GDM1 (cell line): Measurements from ENCODE around the gene SUCLG2.
"Not testable (repeated sequence)": the region's sequence is repeated elsewhere in the genome, so short reads cannot be mapped to it uniquely, and the experiment has no call there.

Source experiments
- DNase-seq: peaks from one replicate; lab custom pipeline; 2025; lab: John Stamatoyannopoulos, UW

SUCLG2 gene

DNA sequence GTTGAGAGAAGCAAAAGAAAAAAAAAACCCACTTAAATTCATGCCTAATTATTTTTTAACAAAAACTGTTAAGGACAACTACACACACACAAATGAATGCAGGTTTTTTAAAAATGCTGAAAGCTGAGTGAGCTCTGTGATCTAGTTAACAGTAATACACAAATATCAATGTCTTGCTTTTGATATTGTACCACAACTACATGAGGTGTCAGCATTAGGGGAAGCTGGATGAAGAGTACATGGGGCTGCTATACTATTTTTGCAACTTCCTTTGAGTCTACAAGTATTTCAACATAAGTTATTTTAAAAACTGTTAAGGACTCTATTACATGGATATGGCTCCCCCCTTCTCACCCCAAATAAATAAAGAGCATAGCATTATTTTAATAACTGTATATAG is 44.7 kb downstream of the SUCLG2 start:
- DNase-seq, result no peak

DNA sequence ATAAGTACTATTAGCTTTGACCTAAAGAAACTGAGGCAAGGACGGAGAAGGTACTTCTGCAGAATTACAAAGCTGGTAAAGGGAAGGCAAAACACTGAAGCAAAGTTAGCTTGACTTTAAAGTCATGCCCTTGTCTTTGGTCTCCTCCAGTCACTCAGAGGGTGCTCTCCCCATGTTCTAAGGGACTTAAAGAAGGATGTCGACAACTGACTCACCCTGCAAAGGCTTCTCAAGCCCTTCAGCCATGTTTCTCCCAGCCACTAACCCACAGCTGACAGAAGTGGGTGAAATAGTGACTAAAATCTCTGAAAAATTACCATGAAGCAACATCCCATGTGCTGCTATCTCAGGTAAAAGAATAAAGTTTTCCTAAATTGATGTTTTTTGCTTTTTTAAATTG is 46.4 kb downstream of the SUCLG2 start:
- no peak for DNase-seq

DNA sequence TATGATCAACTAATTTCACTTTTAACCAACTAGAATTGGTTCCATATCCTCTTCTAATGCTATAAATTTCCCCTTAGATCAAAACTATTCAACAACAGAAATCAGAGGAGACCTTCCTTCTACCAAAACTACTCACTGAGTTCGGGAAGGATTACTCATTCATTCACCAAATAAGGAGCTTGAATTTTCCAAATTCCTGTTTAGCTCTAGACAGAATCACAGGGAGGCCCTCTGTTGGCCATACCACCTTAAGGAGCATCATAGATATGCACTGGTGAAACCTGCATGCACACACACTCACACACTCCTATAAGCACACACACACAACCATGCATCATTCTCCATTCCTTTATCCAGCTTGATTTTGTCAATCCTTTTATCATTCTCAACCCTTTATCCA is 49.0 kb downstream of the SUCLG2 start:
- DNase-seq, result no peak

DNA sequence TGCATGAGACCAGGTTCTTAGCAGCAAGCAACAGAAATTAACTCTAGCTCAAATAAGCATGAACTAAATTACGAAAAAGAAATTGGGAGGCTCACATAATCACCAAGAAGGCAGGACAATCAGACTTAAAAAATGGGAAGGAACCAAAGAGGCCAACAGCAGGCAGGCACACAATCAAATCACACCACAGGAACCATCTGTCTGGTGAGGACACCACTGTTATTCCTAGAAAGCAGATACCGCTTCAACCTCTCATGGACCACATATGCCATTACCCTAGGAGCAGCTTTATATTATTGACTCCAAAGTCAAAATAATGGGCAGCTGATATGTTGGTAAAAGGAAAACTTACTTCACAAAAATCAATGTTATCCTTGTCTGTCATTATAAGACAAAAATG is 51.6 kb downstream of the SUCLG2 start:
- DNase-seq, result no peak

DNA sequence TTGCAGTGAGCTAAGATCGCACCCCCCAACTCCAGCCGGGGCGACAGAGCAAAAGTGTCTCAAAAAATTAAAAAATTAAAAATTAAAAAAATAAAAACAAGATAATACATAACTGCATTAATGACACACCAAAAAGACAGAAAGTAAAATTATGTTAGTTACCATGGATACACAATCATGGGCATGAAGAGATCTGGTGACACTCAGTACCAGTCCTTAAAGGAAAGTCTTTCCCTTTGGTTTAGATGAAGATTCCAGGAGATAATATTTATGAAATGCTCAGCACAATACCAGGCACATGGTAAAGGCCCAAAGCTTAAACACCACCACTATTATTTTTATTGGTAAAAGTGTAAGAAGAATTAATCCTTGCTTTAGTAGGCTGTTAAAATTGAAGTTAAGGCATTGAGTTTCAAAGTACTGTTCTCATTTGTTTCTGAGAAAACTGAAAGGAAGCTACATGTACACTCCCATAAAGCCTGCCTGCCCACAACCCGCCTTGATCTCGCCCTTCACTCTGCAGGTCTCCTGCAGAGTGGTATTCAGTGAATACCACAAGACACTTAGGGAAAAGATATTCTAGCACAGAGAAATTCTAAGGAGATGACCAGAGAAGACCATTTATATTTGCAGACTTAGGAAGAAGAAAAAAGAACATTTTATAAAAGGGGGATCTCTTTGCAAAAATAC is 52.3 kb downstream of the SUCLG2 start:
- no peak for DNase-seq

DNA sequence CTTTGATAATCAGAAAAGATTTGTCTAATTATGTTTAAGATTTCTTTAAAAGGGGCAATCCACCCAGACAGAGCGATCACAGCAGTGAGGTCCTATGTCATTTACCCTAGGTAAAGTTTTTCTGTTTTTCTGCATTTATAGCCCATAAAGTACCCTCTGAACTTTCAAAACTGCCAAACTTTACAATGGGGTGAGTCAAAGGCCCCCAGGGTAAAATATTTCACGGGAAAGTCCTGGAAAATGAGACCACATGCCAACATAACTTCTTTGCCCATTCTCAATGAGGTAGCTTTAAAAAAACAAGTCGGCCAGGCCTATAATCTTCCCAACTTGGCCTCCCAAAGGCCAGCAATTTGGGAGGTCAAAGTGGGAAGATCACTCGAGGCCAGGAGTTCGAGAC is 53.0 kb downstream of the SUCLG2 start:
- DNase-seq, result no peak

DNA sequence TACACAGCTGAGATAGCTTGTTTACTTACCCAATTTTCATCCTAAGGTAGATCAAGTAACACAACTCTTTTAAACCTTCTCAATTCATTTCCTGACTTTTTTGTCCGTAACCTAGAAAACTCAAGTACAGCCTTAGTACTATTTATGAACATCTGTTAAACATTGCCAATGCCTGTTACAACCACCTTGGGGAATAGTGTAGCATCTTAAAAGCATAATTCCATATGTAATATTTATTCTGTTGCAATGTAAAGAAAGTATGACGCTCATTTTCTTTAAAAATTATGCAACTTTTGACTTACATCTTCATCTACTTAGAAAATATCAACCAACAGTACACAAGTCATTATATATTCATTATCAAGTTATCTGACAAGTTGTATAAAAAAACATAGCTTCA is 54.6 kb downstream of the SUCLG2 start:
- no peak for DNase-seq

DNA sequence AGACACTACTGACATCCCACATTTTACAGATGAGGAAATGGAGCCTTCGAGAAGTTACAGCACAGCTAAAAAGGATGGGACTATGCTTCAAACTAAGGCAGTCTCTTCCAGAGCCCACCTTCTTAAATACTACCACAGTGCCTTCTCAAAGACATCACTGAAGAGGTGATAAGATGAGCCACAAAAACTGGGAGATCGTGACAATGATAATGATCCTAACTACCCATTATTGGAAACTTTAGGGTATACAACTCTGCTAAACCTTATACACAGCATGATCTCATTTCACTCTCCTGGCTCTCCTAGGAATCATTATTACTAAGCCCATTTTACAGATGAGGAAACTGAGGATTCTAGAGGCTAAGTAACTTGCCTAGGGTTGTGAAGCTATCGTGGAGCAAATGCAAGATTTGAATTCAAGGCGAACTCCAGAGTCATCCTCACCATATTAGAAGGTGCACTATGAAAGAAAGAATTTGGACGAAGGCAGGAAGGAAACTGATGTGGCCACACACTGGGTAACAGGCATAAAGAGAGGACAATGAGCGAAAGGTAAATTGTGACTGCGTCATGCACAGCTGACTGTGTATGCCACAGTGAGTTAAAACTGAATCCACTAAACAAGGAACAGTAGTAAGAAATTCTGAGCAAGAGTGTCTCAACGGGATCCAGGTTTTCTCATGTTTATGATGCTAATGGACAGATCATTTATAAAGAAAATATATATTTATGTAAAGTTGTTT is 55.4 kb downstream of the SUCLG2 start:
- DNase-seq, result no peak

DNA sequence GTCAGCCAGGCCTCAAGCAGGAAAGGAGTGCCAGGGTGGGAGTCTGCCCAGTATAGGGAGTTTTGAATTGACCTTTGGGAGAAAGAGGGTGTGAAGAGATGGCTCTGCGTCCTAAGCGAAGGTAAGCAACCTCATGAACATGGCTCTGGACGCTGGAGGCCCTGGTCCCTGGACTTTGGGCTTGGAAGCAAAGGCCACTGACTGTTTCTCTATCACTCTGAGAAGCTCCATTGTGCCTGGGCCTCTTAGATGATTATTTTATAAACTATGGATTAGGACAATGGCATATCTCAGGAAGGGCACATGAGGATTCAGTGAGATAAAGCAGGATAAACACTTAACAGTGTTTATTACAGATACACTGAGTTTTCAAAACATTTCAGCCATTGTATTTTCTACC is 59.0 kb downstream of the SUCLG2 start:
- DNase-seq, result no peak

DNA sequence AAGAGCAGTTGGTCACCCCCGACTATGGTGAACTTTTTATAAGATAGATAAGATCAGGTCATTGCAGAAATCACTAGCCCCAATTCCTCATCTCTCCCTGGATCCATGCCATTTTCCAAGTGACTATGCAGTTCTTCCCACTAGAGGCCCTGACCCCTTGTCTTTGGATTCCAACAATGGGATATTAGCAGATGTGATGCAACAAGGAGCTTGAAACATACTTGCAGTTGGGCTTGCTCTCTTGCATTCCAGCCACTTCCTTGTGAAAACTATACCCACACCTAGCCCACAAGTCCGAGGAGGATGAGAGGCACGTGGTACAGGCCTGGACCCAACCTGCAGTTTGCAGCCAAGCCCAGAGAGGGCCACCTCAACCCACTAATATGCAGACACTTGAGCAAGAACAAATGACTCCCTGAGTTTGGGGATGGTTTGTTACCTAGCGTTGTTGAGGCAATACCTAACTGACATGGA is 60.6 kb downstream of the SUCLG2 start:
- DNase-seq, result no peak

DNA sequence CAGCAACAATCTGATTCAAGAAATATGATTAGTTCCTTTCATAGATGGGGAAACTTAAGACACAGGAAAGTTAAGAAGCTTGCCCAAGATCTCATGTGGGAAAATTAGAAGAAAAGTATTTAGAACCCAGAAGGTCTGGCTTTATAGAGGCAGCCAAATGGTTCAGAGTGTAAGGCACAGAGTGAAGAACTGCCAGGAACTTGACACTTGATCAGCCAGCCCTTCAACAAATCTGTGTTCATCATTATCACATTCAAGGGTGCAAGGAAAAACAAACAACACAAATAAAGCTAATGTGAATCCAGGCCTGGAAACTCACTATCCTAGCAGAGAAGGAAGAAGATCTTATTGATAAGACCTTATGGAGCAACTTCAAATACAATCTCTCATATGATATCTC is 62.4 kb downstream of the SUCLG2 start:
- no peak for DNase-seq

DNA sequence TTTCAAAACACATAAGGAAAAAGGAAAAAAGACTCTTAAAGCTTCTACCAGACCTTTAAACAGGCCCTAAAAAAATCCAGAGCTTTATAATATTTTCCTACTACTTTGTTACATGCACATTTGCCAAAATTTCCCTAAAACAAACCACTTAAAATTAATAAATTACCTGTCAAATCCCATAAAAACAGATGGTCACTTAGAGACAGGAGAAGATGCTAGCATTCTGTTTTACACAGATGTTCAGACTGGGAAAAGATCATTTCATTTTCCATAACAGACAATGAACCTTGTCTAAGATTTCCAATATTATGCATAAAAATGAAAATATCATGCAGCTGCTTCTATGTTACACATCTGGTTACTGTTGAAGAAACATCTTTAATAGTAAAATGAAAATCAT is 66.6 kb downstream of the SUCLG2 start:
- DNase-seq, result no peak

DNA sequence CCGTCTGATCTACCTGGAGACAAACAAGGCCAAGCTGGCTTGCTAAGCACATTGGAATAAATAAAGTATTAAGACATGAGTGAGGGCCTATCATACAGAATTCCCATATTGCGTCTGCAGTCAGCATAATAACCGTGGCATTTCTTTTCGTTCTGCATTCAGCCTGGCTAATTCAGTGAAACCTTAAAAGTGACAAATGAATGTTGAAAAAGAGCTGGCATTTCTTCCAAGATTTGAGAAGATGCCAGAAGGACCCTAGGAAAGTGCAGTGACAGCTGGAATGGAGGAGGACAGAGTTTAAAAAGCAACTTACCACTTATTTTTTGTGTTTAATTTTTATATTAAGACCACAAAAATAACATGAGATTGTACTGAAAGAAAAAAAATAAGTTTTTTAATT is 67.1 kb downstream of the SUCLG2 start:
- DNase-seq, result no peak

DNA sequence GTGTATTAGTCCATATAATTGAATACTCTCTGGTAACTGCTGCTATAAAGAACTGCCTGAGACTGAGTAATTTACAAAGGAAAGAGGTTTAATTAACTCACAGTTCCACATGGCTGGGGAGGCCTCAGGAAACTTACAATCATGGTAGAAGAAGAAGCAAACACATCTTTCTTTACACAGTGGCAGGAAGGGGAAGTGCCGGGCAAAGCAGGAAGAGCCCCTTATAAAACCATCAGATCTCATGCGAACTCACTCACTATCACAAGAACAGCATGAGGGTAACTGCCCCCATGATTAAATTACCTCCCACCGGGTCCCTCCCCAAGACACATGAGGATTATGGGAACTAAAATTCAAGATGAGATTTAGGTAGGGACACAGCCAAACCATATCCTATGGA is 69.8 kb downstream of the SUCLG2 start:
- DNase-seq, result not testable (repeated sequence)

DNA sequence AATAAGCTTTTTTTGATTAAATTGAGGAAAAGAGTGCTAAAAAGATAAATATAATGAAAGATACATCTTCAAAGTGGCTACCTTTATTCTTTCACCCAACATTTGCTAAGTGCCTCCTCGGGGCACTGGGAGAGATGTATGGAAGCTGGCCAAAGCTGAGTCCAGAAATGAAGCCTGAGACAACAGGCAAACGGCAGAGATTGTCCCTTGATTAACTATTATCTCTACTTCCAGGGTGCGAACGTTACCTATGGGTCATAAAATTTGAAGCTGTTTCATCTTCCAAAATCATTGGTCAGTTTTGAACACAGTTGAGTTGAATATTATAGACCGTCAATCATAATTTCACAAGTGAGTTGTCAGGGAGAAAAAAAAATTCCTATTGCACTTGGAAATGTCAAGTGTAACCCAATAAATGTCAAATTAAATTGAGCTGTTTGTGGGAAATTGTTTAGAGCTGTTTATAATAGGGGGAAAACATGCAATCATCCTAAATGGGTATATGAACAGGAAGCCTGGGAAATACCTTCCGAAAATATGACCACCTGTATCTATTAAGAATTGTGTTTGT is 73.9 kb downstream of the SUCLG2 start:
- no peak for DNase-seq

DNA sequence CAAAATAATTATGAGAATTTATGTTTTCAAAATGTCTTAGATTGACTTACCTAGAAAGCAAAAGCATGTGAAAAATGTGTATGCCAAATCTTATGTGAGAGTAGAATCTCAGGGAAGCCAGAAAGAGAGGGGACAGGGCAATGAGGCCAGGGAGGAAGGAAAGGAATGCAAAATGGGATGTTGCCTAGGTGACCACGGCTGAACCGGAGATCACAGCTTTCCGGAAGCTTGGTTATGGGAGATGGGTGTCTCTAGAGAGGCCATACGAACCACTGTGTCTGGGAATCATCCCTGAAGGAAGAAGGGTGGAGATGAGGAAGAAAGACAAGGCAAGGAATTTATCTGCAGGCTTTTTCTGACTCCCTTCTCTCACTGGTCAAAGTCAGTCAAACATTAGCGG is 76.0 kb downstream of the SUCLG2 start:
- no peak for DNase-seq

DNA sequence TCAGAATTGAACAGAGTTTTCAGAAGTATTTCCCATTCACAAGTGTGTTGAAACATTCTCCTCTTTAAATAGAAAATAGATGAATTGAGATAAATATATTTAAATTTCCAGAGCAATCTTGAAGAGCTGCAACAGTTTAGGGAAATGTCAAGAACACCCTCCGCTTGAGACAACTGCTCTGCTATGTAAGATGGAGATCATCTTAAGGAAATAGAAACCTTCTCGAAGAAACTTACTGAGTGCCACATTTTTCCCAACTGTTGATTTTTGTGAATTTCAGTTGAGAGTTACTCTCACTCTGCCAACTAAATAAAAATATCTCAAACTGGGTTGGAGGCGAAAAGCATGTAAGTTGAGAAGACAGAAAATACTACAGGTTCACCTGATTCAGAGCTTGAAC is 78.0 kb downstream of the SUCLG2 start:
- DNase-seq, result no peak

DNA sequence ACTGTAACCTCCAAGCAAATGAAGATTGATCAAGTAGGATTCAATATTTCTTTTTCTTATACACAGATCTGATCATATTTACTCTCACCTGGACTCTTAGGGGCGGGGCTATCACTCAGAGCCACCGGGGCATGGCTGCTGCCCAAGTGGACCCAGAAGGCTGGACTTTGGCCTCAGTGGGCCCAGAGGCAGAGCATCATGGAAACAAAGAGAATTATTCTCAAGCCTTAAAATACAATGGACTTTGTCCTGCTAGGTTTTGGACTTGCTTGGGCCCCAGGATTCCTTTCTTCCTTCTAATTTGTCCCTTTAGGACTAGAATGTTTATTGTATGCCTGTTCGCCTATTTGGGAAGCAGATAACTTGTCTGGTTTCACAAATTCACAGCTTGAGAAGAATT is 85.1 kb downstream of the SUCLG2 start:
- DNase-seq, result no peak

DNA sequence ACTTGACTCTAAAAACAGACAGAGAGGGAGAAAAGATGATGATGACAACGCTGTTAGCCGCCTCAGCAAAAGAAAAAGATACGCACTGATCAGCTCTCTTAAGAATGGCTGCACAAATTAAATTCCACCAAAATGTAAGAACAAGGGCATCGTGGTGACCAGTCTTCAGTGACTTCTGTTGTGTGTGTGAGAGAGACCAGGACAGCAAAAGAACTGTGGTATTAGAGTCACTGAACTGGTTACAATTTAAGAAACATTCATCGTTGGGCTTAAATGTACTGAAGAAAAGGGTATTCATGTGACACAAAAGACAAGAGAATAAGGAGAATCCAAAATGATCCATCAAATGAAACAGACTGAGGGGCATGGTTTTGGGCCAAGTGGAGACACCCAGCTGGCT is 86.5 kb downstream of the SUCLG2 start:
- no peak for DNase-seq

DNA sequence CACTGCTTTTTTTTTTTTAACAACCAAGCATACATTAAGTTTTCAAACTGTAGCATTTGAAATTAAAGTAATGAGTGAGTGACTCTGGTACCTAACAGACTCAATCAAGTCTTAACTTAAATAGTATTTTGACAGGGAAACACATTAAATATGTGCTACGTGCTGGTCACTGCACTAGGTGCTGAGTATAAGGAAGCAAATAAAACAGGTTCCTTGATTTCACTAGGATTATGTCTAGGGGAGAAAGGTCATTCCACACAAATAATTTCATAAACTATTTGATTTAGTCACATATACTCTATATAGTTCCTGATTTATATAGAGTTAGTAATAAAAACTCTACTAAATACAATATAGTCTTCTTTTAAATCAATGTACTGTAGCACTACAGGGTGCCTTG is 89.4 kb downstream of the SUCLG2 start:
- no peak for DNase-seq

DNA sequence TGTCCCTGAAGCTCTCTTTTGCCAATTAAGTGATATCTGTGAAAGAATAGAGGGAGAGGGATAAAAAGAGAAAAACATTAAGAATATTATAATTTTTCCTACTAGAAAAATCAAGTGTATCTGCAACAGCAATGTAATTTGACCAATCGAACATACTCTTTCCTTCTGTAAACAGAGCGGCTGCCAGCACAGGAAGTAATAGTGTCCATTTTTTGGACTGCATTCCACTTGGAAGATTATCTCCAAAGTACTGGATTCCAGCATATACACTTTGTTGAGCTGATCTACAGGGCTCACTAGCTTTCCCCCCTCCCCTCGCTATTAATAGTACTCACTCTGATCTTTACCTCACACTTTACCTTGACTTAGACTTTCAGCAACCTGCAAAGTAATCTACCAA is 90.4 kb downstream of the SUCLG2 start:
- no peak for DNase-seq

DNA sequence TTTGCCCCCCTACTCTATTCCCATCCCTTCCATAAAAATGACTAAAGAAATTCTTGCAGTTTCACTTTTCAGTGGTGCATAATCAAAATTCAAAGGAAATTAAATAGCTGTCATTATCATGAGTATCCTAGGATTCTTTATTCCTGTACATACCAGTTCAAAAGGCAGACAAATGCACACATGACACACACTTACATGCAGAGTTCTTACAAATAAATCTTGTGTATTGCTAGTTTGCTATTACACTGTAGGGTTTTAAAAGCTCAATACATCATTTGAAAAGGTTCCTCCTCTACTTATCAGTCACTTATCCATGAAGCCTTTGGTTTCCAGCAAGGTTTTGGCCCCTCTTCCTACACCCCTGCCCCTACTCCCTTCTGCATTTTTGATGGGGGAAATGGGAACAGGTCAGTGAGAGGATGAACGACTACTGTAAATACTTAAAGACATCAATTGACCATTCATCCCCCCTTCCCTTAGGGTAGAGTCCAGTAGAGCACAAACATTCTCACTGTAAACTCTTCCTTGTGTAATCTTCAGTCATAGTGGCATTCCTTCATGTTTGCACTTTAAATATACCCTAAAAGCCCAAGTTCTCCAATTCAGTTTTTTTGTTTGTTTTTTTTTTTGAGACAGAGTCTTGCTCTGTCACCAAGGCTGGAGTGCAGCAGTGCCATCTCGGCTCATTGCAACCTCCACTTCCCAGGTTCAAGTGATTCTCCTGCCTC is 92.6 kb downstream of the SUCLG2 start:
- DNase-seq, result no peak

DNA sequence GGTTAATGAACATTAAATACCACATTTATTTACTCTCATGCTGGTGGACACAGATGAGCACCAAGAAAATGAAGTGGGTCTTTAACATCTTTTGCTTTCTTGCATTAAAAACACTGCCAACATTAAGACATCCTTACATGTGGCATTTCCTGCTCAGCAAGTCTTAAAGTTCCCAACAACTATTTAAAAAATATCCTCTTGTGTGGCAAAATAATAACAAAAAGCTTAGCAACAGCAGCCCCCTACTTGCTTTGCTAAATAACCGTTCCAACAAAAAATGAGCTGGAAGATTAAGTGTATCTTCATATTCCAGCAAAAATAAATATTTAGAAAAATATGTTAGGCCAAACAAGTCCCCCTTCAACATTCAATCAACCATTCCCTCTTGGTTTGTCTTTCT is 93.1 kb downstream of the SUCLG2 start:
- no peak for DNase-seq
